BLaER1 treated with 17β-estradiol and CSF1 and Interleukin-3, amounts not matched to agents 10 nM and 100 nM (cell line): ENCODE results near the gene MAP1LC3B.

Experiments
- H3K27ac ChIP-seq, 11 experiments: shearing (Covaris generic); formaldehyde crosslinking; 2 replicates each; pipeline ENCODE4 v1.8.1; 2022
- H3K27me3 ChIP-seq, 11 experiments: shearing (Covaris generic); formaldehyde crosslinking; 2 replicates each; pipeline ENCODE4 v1.8.1; 2022
- H3K36me3 ChIP-seq, 11 experiments: shearing (Covaris generic); formaldehyde crosslinking; 2 replicates each; pipeline ENCODE4 v1.8.1; 2022
- H3K4me1 ChIP-seq, 10 experiments: shearing (Covaris generic); formaldehyde crosslinking; 2 replicates each; pipeline ENCODE4 v1.8.1; 2022
- H3K4me2 ChIP-seq, 11 experiments: shearing (Covaris generic); formaldehyde crosslinking; 2 replicates each; pipeline ENCODE4 v1.8.1; 2022
- H3K4me3 ChIP-seq, 10 experiments: shearing (Covaris generic); formaldehyde crosslinking; 2 replicates each; pipeline ENCODE4 v1.8.1; 2022
- H3K9ac ChIP-seq, 11 experiments: shearing (Covaris generic); formaldehyde crosslinking; 2 replicates each; pipeline ENCODE4 v1.8.1; 2022
- H3K9me3 ChIP-seq, 11 experiments: shearing (Covaris generic); formaldehyde crosslinking; replicated peaks in 1 of 11; 2 replicates each; pipeline ENCODE4 v1.8.1; 2022
- H4K20me1 ChIP-seq, 11 experiments: shearing (Covaris generic); formaldehyde crosslinking; 2 replicates each; pipeline ENCODE4 v1.8.1; 2022
- Cebpa-rat ChIP-seq, 11 experiments: shearing (Covaris generic); IDR thresholded peaks; 2 replicates each; pipeline ENCODE4 v1.8.1; 2022

MAP1LC3B gene

DNA sequence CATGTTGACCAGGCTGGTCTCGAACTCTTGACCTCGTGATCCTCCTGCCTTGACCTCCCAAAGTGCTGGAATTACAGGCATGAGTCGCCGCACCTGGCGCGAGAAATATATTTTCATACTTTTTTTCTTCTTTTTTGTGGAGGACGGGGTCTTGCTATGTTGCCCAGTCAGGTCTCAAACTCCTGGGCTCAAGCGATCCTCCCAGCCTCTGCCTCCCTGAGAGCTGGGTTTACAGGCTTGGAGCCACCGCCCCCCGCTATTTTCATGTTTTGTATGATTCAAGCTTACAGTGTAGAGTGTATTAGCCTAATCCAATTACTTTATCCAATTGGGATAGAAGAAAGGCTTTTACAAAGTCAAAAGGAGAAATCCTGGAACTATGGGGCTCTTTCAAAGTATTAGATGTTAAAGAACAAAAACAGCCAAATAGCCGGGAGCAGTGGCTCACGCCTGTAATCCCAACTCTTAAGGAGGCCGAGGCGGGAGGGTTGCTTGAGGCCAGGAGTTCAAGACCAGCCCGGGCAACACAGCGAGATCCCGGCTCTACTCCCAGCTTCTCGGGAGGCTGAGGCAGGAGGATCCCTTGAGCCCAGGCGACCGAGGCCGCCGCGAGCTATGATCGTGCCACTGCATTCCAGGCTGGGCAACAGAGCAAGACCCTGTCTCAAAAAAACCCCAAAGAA lies 1.4 kb upstream of the MAP1LC3B start:
- H3K4me3 ChIP-seq = peak overlapping the region; percentile 88 to 97 (median 94); a peak in 19 of 20 replicates
- peak overlapping the region; percentile 94 to 99 (median 96) for H3K27ac ChIP-seq
- peak overlapping the region; percentile 94 to 100 (median 98) for H3K9ac ChIP-seq
- no peaks in the 10 kb centered on the region for H3K27me3 ChIP-seq
- H3K4me2 ChIP-seq = peak overlapping the region; percentile 92 to 99 (median 97)
- no peak for TF ChIP-seq Cebpa-rat (IDR thresholded peaks at IDR 0.05)
- peaks cover 32 to 36% (median 36%) of the 10 kb centered on the region in 11 experiments for H4K20me1 ChIP-seq
- peaks cover 73 to 81% (median 77%) of the 10 kb centered on the region in 10 experiments for H3K4me1 ChIP-seq
- no peaks in the 10 kb centered on the region for H3K9me3 ChIP-seq
- peaks cover 4 to 10% (median 6%) of the 10 kb centered on the region in 11 experiments; a peak in 6 of 22 replicates for H3K36me3 ChIP-seq

DNA sequence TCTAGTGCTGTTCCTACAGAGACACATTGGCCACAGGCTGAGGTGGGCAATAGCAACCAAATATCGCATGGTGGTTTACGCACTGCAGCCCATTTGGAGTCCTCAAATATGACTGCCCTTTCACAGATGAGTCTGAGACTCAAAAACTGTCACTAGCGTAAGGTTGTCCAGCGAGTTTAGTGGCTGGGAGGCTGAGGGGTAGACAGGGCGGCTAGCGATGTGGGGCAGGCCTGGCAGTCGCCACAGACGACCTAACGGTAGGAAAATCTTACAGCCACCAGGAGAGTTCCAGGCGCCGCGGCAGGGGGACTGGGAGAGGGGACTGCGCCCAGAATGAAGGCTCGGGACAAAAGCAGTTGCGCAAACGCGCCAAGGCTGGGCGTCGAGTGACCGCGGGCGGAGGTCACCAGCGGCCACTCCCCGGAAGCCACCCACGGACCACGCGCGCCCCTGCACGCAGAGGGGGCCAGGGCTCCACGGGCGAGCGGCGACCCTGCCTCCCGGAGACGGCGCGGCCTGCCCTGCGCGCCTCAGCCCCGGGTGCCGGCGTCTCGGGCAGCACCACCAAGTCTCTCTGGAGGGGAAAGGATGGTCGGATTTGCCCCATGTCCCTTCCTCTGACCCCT lies 699 bp upstream of the MAP1LC3B start:
- Histone ChIP-seq H3K9me3 (no peaks in the 10 kb centered on the region), H3K4me3 (peak overlapping the region; percentile 88 to 97 (median 94)), H3K36me3 (peaks cover 4 to 12% (median 7%) of the 10 kb centered on the region in 11 experiments; a peak in 9 of 22 replicates), H3K4me1 (peaks cover 66 to 75% (median 72%) of the 10 kb centered on the region in 10 experiments), H4K20me1 (peaks cover 38 to 43% (median 42%) of the 10 kb centered on the region in 11 experiments), H3K27ac (peak overlapping the region; percentile 94 to 99 (median 96)), H3K27me3 (no peaks in the 10 kb centered on the region), H3K4me2 (peak overlapping the region; percentile 92 to 99 (median 97)), H3K9ac (peak overlapping the region; percentile 94 to 100 (median 98))
- peak in 4 of 11 experiments; percentile 16 to 53 (median 32); a peak in 3 of 22 replicates for TF ChIP-seq Cebpa-rat (IDR thresholded peaks at IDR 0.05)

DNA sequence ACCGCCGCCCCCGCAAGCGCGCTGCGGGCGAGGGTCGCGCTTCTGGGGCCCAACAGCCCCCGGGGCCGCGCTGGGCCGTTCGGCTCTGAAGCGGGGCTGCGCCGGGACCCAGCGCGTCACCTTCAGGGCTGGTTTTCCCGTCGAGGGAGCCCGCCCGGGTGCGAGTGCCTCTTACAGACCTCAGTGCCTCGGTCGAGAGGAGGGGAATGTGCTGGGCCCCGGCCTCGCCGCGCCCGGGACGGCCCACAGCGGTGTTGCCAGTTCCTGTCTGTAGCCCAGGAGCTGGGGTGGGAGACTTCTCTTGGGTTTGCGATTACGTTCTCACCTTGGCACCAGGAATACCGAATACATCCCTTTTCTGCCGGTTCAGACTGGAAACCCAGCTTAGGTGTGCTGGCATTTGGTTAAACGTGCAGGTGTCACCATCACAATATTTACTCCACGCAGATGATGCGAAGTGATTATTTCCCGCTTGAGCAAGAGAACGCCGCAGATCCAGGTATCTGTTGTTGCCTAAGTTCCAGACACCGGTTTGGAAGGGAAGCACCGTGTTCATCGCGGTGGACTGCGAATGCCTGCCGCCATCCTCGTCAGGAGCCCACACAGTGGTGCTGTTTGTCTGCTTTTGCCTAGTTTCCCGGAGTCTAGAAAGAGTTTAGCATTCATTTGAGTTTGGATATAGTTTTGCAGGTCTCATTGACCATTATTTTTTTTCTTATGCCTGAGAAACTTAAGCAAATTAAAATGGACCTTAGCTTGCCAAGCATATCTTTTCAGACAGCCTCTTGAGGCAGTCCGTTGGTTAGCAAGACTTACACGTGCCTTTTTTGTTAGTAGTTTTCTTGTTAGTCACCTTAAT lies 914 bp downstream of the MAP1LC3B start:
- peak overlapping the region; percentile 89 to 100 (median 94) for H3K4me2 ChIP-seq
- no peaks in the 10 kb centered on the region for H3K27me3 ChIP-seq
- H3K9ac ChIP-seq = peak overlapping the region; percentile 94 to 100 (median 98)
- no peaks in the 10 kb centered on the region for H3K9me3 ChIP-seq
- H3K4me3 ChIP-seq = peak overlapping the region; percentile 88 to 97 (median 94)
- peaks cover 6 to 28% (median 13%) of the 10 kb centered on the region in 11 experiments; a peak in 15 of 22 replicates for H3K36me3 ChIP-seq
- peaks cover 50 to 67% (median 58%) of the 10 kb centered on the region in 10 experiments for H3K4me1 ChIP-seq
- H3K27ac ChIP-seq = peak overlapping the region; percentile 94 to 99 (median 96)
- H4K20me1 ChIP-seq = peaks cover 54 to 59% (median 58%) of the 10 kb centered on the region in 11 experiments
- TF ChIP-seq Cebpa-rat (IDR thresholded peaks at IDR 0.05) = no peak

DNA sequence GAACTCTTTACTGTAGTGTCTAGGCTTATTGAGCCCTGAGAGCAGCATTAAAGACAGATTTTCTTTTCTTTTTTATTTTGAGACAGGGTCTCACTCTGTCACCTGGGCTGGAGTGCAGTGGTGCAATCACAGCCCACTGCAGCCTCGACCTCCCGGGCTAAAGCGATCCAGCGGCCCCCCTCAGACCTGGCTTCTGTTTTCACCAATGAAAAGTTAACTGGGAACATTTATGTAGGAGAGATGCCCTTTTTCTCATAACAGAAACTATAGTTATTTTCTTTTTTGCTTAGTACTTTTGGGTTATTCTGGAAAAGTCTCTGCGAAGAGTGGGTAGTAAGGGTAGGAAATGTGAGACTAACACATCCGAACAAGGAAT lies 1.5 kb downstream of the MAP1LC3B start:
- TF ChIP-seq Cebpa-rat (IDR thresholded peaks at IDR 0.05) = no peak
- Histone ChIP-seq H3K27me3 (no peaks in the 10 kb centered on the region), H3K4me1 (peaks cover 48 to 66% (median 54%) of the 10 kb centered on the region in 10 experiments), H4K20me1 (peaks cover 60 to 65% (median 64%) of the 10 kb centered on the region in 11 experiments), H3K36me3 (peaks cover 10 to 34% (median 19%) of the 10 kb centered on the region in 11 experiments), H3K27ac (peak overlapping the region in 7 of 11 experiments; percentile 94 to 99 (median 96); a peak in 7 of 22 replicates), H3K4me2 (peak overlapping the region; percentile 89 to 100 (median 94)), H3K4me3 (peak overlapping the region; percentile 88 to 97 (median 94)), H3K9me3 (no peaks in the 10 kb centered on the region), H3K9ac (peak overlapping the region; percentile 94 to 100 (median 98))

DNA sequence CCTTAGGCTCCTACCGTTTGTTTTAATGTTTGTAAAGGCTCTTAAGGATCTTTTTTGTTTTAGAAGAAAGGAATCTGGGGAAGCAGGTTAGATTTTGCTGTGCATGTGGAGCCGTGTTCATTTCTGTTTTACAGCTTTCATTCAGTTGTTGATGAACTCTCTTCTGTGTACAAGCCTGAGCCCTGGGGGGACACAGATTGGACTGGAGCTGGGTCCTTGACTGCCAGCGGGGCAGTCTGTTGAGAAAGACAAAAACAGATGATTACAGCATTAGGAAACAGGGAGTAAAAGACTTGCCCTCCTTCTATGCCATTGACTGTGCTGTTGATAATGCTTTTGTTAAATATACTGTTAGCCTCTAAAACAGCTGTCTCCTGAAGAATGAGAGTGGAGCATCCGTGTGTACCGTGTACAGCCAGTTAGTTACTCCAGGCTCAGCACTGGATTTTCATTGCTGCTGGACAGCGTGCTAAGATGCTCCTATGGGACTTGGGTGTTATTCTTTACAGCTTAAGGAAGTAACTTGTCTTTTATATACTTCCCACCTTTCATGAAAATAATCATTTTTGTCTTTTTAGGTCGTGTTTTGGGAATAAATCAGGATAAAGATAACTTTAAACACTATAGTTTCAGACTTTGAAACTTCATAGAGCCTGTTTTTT lies 3.2 kb downstream of the MAP1LC3B start:
- Histone ChIP-seq H3K9me3 (no peaks in the 10 kb centered on the region), H3K27ac (no peak overlapping the region), H3K4me2 (peak overlapping the region in 10 of 11 experiments; percentile 19 to 100 (median 93); a peak in 12 of 22 replicates), H3K9ac (peak overlapping the region in 2 of 11 experiments; percentile 4 to 99; a peak in 1 of 22 replicates), H3K27me3 (no peaks in the 10 kb centered on the region), H4K20me1 (peaks cover 66 to 80% (median 75%) of the 10 kb centered on the region in 11 experiments), H3K4me1 (peaks cover 35 to 50% (median 39%) of the 10 kb centered on the region in 10 experiments), H3K4me3 (no peak overlapping the region), H3K36me3 (peaks cover 24 to 51% (median 32%) of the 10 kb centered on the region in 11 experiments)
- TF ChIP-seq Cebpa-rat (IDR thresholded peaks at IDR 0.05) = no peak

DNA sequence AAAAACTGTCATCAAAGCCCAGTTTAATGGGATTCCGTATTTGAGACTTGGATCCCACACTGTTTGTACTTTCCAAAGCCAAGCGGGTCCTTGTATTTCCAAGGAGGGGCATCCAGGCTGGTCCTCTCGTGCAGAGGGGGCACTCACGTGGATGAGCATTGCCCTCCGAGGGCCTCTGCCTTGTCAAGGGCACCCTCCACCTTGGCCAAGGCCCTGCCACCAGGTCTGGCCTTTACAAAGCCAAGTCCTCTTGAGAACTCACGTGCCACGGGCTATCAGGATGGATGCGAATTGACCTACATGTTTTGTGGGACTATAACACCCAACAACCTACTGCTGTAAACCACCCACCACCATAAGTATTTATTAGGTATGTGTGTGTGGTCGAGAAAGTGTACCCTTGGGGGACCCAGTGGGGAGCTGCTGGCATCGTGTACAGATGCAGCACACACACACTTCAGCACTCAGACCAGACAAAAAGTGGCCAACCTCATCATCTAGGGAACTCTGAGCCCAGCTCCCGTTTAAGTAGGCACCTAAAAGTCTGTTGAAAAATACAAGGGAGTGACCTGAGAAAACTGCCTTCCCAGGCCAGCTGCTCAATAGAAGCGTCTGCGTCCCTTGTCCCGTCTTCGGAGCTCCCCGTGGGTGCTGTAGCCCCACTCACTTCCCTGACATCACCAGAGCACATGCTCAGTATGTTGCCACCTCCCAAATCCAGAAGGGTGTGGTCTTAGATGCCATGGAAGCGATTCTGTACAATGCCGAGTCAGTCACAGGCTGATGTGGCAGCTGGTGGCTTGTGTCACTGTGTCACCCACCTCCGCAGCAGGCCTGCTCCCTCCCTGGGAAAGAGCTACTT lies 12.9 kb downstream of the MAP1LC3B start:
- H3K9ac ChIP-seq = no peak overlapping the region
- H3K4me3 ChIP-seq = no peak overlapping the region
- no peak overlapping the region for H3K27ac ChIP-seq
- peaks cover 15 to 83% (median 32%) of the 10 kb centered on the region in 11 experiments; a peak in 19 of 22 replicates for H4K20me1 ChIP-seq
- no peaks in the 10 kb centered on the region for H3K9me3 ChIP-seq
- no peaks in the 10 kb centered on the region for H3K4me1 ChIP-seq
- TF ChIP-seq Cebpa-rat (IDR thresholded peaks at IDR 0.05) = no peak
- no peaks in the 10 kb centered on the region for H3K27me3 ChIP-seq
- no peak overlapping the region for H3K4me2 ChIP-seq
- H3K36me3 ChIP-seq = peaks cover 62 to 100% (median 89%) of the 10 kb centered on the region in 11 experiments

DNA sequence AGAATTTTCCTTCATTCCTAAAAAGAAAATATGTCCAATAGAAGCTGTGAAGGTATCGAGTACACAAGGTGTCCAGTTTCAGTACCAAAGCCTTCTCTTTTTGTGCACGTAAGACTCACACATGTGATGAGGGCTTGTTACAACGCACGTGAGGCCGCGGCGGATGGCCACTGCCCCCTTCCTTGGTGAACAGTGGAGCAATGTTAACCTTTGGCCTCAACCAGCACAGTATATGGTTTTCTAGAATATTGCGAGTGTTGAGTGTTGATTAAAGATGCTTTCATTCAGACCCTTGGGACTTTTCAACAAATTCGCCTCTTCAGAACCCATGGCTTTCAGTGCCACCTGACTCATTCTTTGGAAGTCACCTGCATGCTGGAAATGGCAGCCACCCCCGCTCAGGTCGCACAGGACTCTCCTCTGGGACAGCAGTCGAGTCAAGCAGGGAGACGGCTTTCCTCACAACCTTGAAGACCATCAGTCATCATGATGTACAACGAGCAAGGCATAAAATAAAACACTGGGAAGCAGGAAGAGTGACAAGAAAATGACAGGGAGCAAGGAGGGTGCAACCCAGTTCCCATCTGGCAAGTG lies 14.5 kb downstream of the MAP1LC3B start:
- no peaks in the 10 kb centered on the region for H3K9me3 ChIP-seq
- H3K27me3 ChIP-seq = no peaks in the 10 kb centered on the region
- H3K36me3 ChIP-seq = peaks cover 50 to 100% (median 89%) of the 10 kb centered on the region in 11 experiments
- peaks cover 15 to 72% (median 29%) of the 10 kb centered on the region in 11 experiments; a peak in 20 of 22 replicates for H4K20me1 ChIP-seq
- no peaks in the 10 kb centered on the region for H3K4me1 ChIP-seq
- TF ChIP-seq Cebpa-rat (IDR thresholded peaks at IDR 0.05) = no peak
- H3K4me3 ChIP-seq = no peak overlapping the region
- H3K4me2 ChIP-seq = no peak overlapping the region
- no peak overlapping the region for H3K27ac ChIP-seq
- H3K9ac ChIP-seq = no peak overlapping the region
